Small intestine (tissue), 7 donors: ENCODE data around the gene SCAP. TPM values are rescaled to one million over a fixed set of nuclear protein-coding genes. Genes with fewer than 3 reads are reported as not detected.
"Not testable (repeated sequence)": the region's sequence is repeated elsewhere in the genome, so short reads cannot be mapped to it uniquely, and the experiment has no call there.

Experiments used
- DNase-seq, 2 donors: peaks; one replicate each; pipeline versions ENCODE4 v3.0.0 to v3.0.0-alpha.2; 2013
- FAIRE-seq: peaks from 2 replicates; lab custom pipeline; 2012; peaks lifted over from hg19 to GRCh38; lab: Jason Lieb, UNC
- H3K27ac ChIP-seq, 3 donors: one replicate each; pipeline ENCODE4 v1.5.1; 2013; ENCODE audit warnings: low read length in 2 of 3, mild to moderate bottlenecking in 2 of 3, control low read depth in 1 of 3, inconsistent platforms in 1 of 3, low read depth in 1 of 3, moderate library complexity in 1 of 3
- H3K27me3 ChIP-seq, 3 donors: one replicate each; pipeline ENCODE4 v1.6.1; 2013; ENCODE audit warnings: low read length in 3 of 3, inconsistent platforms in 1 of 3; ENCODE audit not compliant: control insufficient read depth in 3 of 3, insufficient read depth in 3 of 3
- H3K36me3 ChIP-seq, 3 donors: one replicate each; pipeline ENCODE4 v1.6.1; 2013; ENCODE audit warnings: low read length in 3 of 3, inconsistent platforms in 1 of 3, low read depth in 1 of 3, mild to moderate bottlenecking in 1 of 3, moderate library complexity in 1 of 3; ENCODE audit not compliant: control insufficient read depth in 3 of 3, insufficient read depth in 2 of 3
- H3K4me1 ChIP-seq, 3 donors: one replicate each; pipeline ENCODE4 v1.6.1; 2013; ENCODE audit warnings: low read length in 2 of 3, inconsistent platforms in 1 of 3, low read depth in 1 of 3, mild to moderate bottlenecking in 1 of 3, moderate library complexity in 1 of 3; ENCODE audit not compliant: control insufficient read depth in 3 of 3, insufficient read depth in 2 of 3
- H3K4me3 ChIP-seq, 3 donors: one replicate each; pipeline ENCODE4 v1.5.1; 2013; ENCODE audit warnings: low read length in 3 of 3, control low read depth in 1 of 3, inconsistent platforms in 1 of 3, low read depth in 1 of 3, mild to moderate bottlenecking in 1 of 3, moderate library complexity in 1 of 3
- H3K9me3 ChIP-seq, 2 donors: one replicate each; pipeline ENCODE4 v1.6.1; 2013; ENCODE audit warnings: low read depth in 1 of 2, low read length in 1 of 2; ENCODE audit not compliant: control insufficient read depth in 2 of 2, insufficient read depth in 1 of 2
- WGBS, 3 donors: extraction: QIAGEN DNeasy Blood & Tissue Kit; methylation state at CpG; one replicate each; pipeline ENCODE4 v1.1.7; 2013; 5-methylcytosine and 5-hydroxymethylcytosine counted together
- polyA plus RNA-seq, 4 donors: library from polyadenylated mRNA; stranded (reverse) in 3 of 4; unstranded in 1 of 4; fragments of 200-250 nt in 3 of 4; fragments of 120-200 nt in 1 of 4; gene quantifications; one replicate each; pipeline versions ENCODE4 v1.2.1 to v1.2.3, GENCODE V29; 2013
- donor health status: healthy with polysubstance abuse.
- donor health status: control.
- donor health status: control.
- donor health status: Bipolar disorder and iron deficiency.
- donor health status: healthy.

SCAP gene
- polyA plus RNA-seq, 4 donors: 43.8 to 71.7 (median 55.6) TPM

DNA sequence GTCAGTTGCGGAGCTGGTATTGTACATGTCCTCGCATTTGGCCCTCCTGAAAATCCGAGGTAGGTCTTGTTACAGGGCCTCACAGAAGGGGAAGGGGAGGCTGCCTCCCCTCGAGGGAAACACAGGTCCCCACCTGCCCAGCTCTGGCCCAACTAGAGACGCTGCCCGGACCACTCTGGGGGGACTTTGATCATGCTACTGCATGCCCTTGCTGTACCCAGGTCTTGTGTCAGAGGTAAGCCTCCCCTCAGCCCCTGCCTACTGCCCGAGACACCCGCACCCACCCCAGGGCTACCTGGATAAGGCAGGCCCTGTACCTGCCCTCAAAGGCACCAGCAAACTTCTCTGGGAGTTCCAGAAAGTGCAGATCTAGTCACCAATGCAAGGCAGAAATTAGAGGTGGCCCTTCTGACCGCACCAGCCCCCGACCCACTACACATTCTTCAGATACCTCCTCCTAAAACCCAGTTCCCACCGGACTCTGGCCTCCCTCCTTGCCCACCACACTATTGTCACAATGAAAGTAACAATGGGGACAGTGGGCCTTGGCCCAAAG lies 981 bp upstream of the SCAP start:
- no peak overlapping the region for H3K27ac ChIP-seq
- H3K27me3 ChIP-seq: no peaks in the 10 kb centered on the region
- FAIRE-seq (no peak), DNase-seq (no peak)
- H3K4me1 ChIP-seq: peaks cover 2 to 27% (median 3%) of the 10 kb centered on the region in 3 donors
- no peak overlapping the region for H3K4me3 ChIP-seq
- H3K9me3 ChIP-seq: no peaks in the 10 kb centered on the region
- 84 to 92% (median 89%) methylated on average over 11 of the region's 11 CpGs for WGBS, 3 donors
- peaks cover 0 to 2% (median 2%) of the 10 kb centered on the region in 3 donors for H3K36me3 ChIP-seq

DNA sequence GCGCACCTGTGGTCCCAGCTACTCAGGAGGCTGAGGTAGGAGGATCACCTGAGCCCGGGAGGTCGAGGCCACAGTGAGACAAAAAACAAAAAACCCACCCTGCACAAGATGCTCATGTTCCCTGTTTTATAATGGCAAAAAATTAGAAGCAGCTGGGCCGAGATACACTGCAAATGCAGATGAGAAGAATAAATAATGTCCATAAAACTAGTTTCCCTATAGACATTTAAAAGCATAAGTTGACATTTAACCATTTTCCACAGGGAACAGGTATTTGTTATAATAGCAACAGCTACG lies 537 bp upstream of the SCAP start:
- Histone ChIP-seq H3K27ac (peak overlapping the region; percentile 50 to 88 (median 82)), H3K9me3 (no peaks in the 10 kb centered on the region), H3K4me1 (peaks cover 2 to 27% (median 3%) of the 10 kb centered on the region in 3 donors), H3K27me3 (no peaks in the 10 kb centered on the region), H3K4me3 (peak overlapping the region; percentile 20 to 93 (median 71)), H3K36me3 (peaks cover 0 to 2% (median 2%) of the 10 kb centered on the region in 3 donors)
- DNase-seq: no peak
- FAIRE-seq: no peak
- WGBS, 3 donors: 48 to 67% (median 56%) methylated on average over 5 of the region's 5 CpGs

DNA sequence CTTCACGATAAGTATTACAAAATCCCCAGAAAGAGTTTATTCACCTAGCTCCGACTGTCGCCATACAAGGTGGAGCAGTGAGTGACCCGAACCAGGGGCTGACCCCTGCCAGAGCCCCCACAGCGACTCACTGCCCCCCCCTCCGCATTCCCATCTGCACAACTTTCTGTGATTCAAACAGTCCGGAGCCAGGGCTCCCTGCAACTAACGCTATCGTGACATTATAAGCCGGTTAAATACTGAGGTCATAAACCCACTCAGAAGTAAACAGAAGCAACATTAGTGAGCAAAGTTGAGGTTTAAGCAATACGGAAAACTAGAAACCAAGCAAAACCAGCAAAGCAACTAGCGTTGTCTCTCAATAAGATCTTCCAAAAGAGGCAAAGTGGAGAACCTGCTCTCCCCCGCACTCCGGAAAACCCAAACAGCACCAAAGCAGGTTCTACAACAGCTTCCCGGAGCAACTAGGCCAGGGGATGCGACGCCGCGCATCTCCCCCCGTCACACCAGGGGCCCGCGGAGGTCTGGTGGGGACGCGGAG lies 642 bp downstream of the SCAP start:
- Histone ChIP-seq H3K27ac (peak overlapping the region; percentile 63 to 82 (median 81)), H3K4me3 (peak overlapping the region; percentile 71 to 97 (median 93)), H3K9me3 (no peaks in the 10 kb centered on the region), H3K36me3 (peaks cover 0 to 2% (median 2%) of the 10 kb centered on the region in 3 donors), H3K4me1 (peaks cover 3 to 27% (median 4%) of the 10 kb centered on the region in 3 donors), H3K27me3 (no peaks in the 10 kb centered on the region)
- WGBS, 3 donors: 0 to 1% (median 1%) methylated on average over 24 of the region's 24 CpGs
- no peak for FAIRE-seq
- peak in 1 of 2 donors; percentile 35 for DNase-seq

DNA sequence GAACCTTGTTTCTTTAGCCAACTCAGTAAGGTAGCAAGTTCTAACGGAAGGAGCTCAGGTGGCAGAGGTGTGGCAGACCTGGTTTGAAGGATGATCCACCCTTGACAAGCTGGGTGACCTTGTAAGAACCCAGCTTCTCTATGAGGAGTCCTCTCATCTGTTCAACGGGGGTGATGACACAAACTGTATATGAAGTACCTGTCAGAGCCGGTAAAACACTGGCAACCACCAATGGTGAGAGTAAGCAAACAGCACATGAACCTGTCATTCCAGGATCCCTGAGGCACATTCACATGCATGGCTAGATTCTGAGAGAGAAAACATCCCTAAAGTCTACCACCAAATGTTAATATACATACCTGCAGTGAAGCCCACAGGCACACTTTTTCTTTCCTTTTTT lies 2.4 kb downstream of the SCAP start:
- peaks cover 0 to 5% of the 10 kb centered on the region in 2 donors for H3K9me3 ChIP-seq
- peaks cover 0 to 2% (median 2%) of the 10 kb centered on the region in 3 donors for H3K36me3 ChIP-seq
- H3K4me3 ChIP-seq: peak overlapping the region in 1 of 3 donors; percentile 17
- peaks cover 3 to 23% (median 5%) of the 10 kb centered on the region in 3 donors for H3K4me1 ChIP-seq
- H3K27ac ChIP-seq: peak overlapping the region in 1 of 3 donors; percentile 0
- FAIRE-seq: no peak
- DNase-seq: peak in 1 of 2 donors; percentile 27
- 18 to 57% (median 28%) methylated on average over 3 of the region's 3 CpGs for WGBS, 3 donors
- no peaks in the 10 kb centered on the region for H3K27me3 ChIP-seq

DNA sequence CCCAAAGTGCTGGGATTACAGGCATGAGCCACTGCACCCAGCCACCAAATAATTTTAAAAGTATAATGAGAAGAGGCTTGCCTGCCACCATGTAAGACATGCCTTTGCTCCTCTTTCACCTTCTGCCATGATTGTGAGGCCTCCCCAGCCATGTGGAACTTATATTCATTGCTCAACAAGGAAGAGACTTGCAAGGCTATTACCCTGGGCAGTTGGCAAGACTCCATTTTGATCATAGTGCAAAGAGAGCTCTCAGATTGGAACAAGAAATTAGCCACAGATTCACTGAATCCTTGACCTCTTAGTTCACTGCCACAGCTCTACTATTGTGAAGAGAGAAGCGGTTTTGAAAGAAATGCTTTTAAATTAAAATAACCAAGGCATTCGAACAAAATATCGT lies 6.1 kb downstream of the SCAP start:
- FAIRE-seq: no peak
- Histone ChIP-seq H3K4me3 (no peak overlapping the region), H3K27me3 (no peaks in the 10 kb centered on the region), H3K9me3 (peaks cover 0 to 7% of the 10 kb centered on the region in 2 donors), H3K4me1 (peaks cover 0 to 13% (median 5%) of the 10 kb centered on the region in 3 donors), H3K27ac (no peak overlapping the region), H3K36me3 (peaks cover 0 to 15% (median 2%) of the 10 kb centered on the region in 3 donors)
- WGBS, 3 donors: 73 to 90% (median 90%) methylated on average over 3 of the region's 3 CpGs
- DNase-seq: peak in 1 of 2 donors; percentile 81

DNA sequence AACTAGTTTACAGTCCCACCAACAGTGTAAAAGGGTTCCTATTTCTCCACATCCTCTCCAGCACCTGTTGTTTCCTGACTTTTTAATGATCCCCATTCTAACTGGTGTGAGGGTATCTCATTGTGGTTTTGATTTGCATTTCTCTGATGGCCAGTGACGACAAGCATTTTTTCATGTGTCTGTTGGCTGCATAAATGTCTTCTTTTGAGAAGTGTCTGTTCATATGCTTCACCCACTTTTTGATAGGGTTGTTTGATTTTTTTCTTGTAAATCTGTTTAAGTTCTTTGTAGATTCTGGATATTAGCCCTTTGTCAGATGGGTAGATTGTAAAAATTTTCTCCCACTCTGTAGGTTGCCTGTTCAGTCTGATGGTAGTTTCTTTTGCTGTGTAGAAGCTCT lies 7.4 kb downstream of the SCAP start:
- H3K27ac ChIP-seq, H3K27me3 ChIP-seq, H3K4me3 ChIP-seq, DNase-seq, FAIRE-seq, H3K9me3 ChIP-seq, H3K4me1 ChIP-seq: not testable (repeated sequence)
- H3K36me3 ChIP-seq: peaks cover 0 to 15% (median 2%) of the 10 kb centered on the region in 3 donors
- 83 to 97% (median 95%) methylated on average over 1 of the region's 1 CpG for WGBS, 3 donors

DNA sequence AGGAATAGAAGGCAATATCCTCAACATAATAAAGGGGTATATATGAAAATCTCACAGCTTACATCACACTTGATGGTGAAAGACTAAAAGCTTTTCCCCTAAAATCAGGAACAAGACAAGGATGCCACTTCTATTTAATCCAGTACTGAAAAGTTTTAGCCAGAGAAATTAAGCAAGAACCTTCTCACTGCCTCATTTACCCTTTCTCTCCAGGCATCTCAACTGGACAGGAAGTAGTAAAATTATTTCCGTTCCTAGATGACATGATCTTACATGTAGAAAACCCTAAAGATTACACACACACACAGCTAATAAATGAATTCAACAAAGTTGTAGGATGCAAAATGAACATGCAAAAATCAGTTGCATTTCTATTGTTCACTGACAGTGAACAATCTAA lies 11.2 kb downstream of the SCAP start:
- WGBS, 3 donors: 63 to 89% (median 88%) methylated on average over 1 of the region's 1 CpG
- Histone ChIP-seq H3K4me1 (no peaks in the 10 kb centered on the region), H3K27ac (no peak overlapping the region), H3K27me3 (no peaks in the 10 kb centered on the region), H3K4me3 (no peak overlapping the region), H3K9me3 (peaks cover 0 to 11% of the 10 kb centered on the region in 2 donors), H3K36me3 (peaks cover 0 to 18% (median 3%) of the 10 kb centered on the region in 3 donors)
- DNase-seq: no peak
- no peak for FAIRE-seq

DNA sequence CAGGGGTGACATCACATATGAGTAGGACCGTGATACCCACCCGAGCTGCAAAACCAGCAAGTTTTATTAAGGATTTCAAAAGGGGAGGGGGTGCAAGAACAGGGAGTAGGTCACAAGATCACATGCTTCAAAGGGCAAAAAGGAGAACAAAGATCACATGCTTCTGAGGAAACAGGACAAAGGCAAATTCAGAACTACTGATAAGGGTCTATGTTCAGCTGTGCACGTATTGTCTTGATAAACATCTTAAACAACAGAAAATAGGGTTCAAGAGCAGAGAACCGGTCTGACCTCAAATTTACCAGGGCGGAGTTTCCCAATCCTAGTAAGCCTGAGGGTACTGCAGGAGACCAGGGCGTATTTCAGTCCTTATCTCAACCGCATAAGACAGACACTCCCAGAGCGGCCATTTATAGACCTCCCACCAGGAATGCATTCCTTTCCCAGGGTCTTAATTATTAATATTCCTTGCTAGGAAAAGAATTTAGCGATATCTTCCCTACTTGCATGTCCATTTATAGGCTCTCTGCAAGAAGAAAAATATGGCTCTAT lies 16.1 kb downstream of the SCAP start:
- DNase-seq, H3K36me3 ChIP-seq, H3K4me1 ChIP-seq, H3K4me3 ChIP-seq, H3K27ac ChIP-seq, H3K27me3 ChIP-seq, FAIRE-seq: not testable (repeated sequence)
- 78 to 84% (median 84%) methylated on average over 9 of the region's 9 CpGs for WGBS, 3 donors
- peaks cover 0 to 12% of the 10 kb centered on the region in 2 donors for H3K9me3 ChIP-seq
